Measurements from ENCODE around the gene AZU1.
"Not testable (repeated sequence)": the region's sequence is repeated elsewhere in the genome, so short reads cannot be mapped to it uniquely, and the experiment has no call there.

AZU1 gene

GRCh38 chr19:875265-875879 is 47.7 kb downstream of the AZU1 start:
- DNase-seq, result no peak

- DNase-seq, result no peak
Observed at GRCh38 chr19:876089-876488, 48.5 kb downstream of the AZU1 start.

- no peak for DNase-seq
Observed at GRCh38 chr19:876780-877314, 49.2 kb downstream of the AZU1 start.

DNA sequence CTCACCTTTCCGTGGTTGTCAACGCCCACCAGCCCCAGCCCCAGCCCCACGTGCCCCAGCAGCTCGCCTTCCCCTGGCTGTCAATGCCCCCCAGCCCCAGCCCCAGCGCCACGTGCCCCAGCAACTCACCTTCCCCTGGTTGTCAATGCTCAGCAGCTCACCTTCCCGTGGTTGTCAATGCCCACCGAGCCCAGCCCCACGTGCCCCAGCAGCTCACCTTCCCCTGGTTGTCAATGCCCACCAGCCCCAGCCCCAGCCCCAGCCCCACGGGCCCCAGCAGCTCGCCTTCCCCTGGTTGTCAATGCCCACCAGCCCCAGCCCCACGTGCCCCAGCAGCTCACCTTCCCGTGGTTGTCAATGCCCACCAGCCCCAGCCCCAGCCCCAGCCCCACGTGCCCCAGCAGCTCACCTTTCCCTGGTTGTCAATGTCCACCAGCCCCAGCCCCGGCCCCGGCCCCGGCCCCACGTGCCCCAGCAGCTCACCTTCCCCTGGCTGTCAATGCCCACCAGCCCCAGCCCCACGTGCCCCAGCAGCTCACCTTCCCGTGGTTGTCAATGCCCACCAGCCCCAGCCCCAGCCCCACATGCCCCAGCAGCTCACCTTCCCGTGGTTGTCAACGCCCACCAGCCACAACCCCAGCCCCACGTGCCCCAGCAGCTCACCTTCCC is 50.5 kb downstream of the AZU1 start:
- not testable (repeated sequence) for DNase-seq

DNA sequence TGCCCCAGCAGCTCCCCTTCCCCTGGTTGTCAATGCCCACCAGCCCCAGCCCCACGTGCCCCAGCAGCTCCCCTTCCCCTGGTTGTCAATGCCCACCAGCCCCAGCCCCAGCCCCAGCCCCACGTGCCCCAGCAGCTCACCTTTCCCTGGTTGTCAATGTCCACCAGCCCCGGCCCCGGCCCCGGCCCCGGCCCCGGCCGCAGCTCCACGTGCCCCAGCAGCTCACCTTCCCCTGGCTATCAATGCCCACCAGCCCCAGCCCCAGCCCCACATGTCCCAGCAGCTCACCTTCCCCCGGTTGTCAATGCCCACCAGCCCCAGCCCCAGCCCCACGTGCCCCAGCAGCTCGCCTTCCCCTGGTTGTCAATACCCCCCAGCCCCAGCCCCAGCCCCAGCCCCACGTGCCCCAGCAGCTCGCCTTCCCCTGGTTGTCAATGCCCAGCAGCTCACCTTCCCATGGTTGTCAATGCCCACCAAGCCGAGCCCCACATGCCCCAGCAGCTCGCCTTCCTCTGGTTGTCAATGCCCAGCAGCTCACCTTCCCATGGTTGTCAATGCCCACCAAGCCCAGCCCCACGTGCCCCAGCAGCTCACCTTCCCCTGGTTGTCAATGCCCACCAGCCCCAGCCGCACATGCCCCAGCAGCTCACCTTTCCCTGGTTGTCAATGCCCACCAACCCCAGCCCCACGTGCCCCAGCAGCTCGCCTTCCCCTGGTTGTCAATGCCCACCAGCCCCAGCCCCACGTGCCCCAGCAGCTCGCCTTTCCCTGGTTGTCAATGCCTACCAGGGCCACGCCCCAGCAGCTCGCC is 51.3 kb downstream of the AZU1 start:
- not testable (repeated sequence) for DNase-seq

GRCh38 chr19:879711-880438 is 52.2 kb downstream of the AZU1 start:
- DNase-seq, result no peak

Measured in stimulated activated CD4-positive, alpha-beta T cell treated with anti-CD3 and anti-CD28 coated beads, Interleukin-2, amount 100 ng/mL, for 24 hours (primary cell).